Measurements from ENCODE around the gene MAGI2. TPM values are rescaled to one million over a fixed set of nuclear protein-coding genes. Genes with fewer than 3 reads are reported as not detected.

MAGI2 gene
- total and polyA plus RNA-seq, 2 donors (not counting 3 experiments of a cell fraction or from before 2014, with no cell fraction given): 0.28 to 6.0 TPM

GRCh38 chr7:78062214-78062613 is 1391.3 kb downstream of the MAGI2 start:
- Histone ChIP-seq H2AFZ (ENCODE audit: low read depth, low read length) (no peak overlapping the region), H3K27me3 (ENCODE audit: control insufficient read depth in 2 of 2, insufficient read depth in 2 of 2, low read length in 2 of 2) (peaks cover 2 to 7% of the 10 kb centered on the region in 2 experiments), H3K36me3 (ENCODE audit: control insufficient read depth in 2 of 2, extremely low read depth in 1 of 2, insufficient read depth in 2 of 2, low read length in 2 of 2) (no peaks in the 10 kb centered on the region), H3K9me3 (replicated peaks; ENCODE audit: control insufficient read depth, insufficient read depth, low read length) (no peaks in the 10 kb centered on the region), H3K9ac (replicated peaks; ENCODE audit: extremely low read depth, insufficient read depth, low read length) (no peak overlapping the region), H3K79me2 (ENCODE audit: control insufficient read depth, insufficient read depth, low read length) (no peaks in the 10 kb centered on the region), H3K9me1 (replicated peaks; ENCODE audit: control insufficient read depth, extremely low read depth, insufficient read depth, low read length) (no peaks in the 10 kb centered on the region), H3K4me1 (ENCODE audit: control insufficient read depth, extremely low read depth, insufficient read depth, low read length) (no peaks in the 10 kb centered on the region), H3K27ac (ENCODE audit: insufficient read depth, low read depth, low read length) (no peak overlapping the region), H3K4me3 (replicated peaks in 1 of 3; ENCODE audit: insufficient read depth in 1 of 3, low read depth in 1 of 3, low read length in 3 of 3) (no peak overlapping the region), H3K4me2 (ENCODE audit: insufficient read depth, low read length) (no peak overlapping the region), H4K20me1 (replicated peaks; ENCODE audit: control insufficient read depth, extremely low read depth, insufficient read depth, low read length) (no peaks in the 10 kb centered on the region)
- POLR2A ChIA-PET: no interaction called here
- CTCF ChIA-PET: interaction anchor here (1.0 to 1.2 kb wide), 3 partner anchors 20 to 30 kb away, joined by 3 read pairs; no protein-coding TSS in a partner anchor
- dilution Hi-C loops (cut with MboI; ENCODE audit: extremely low pct_ligation_motif_present, low sequenced_read_pairs) (no loop called here), intact Hi-C loops (cut with micrococcal nuclease) (no loop called here)
- DNase-seq (ENCODE audit: low read depth, low spot score): no peak
- no peak for FAIRE-seq
- TF ChIP-seq FOS (IDR thresholded peaks at IDR 0.05; ENCODE audit: borderline replicate concordance, insufficient read depth, low read length) (no peak), GATA2 (IDR thresholded peaks at IDR 0.05; ENCODE audit: insufficient read depth, insufficient read length, low read depth, low read length) (no peak), POLR2AphosphoS5 (IDR thresholded peaks at IDR 0.05; ENCODE audit: insufficient read depth, low read depth, low read length) (no peak)
- no TSS peak for BruUV-seq (replicated peaks)

GRCh38 chr7:78057571-78057970 is 1395.9 kb downstream of the MAGI2 start:
- Histone ChIP-seq H3K4me3 (replicated peaks in 1 of 3; ENCODE audit: insufficient read depth in 1 of 3, low read depth in 1 of 3, low read length in 3 of 3) (no peak overlapping the region), H3K9me3 (replicated peaks; ENCODE audit: control insufficient read depth, insufficient read depth, low read length) (no peaks in the 10 kb centered on the region), H3K9me1 (replicated peaks; ENCODE audit: control insufficient read depth, extremely low read depth, insufficient read depth, low read length) (no peaks in the 10 kb centered on the region), H3K9ac (replicated peaks; ENCODE audit: extremely low read depth, insufficient read depth, low read length) (no peak overlapping the region), H3K27ac (ENCODE audit: insufficient read depth, low read depth, low read length) (no peak overlapping the region), H3K4me2 (ENCODE audit: insufficient read depth, low read length) (no peak overlapping the region), H4K20me1 (replicated peaks; ENCODE audit: control insufficient read depth, extremely low read depth, insufficient read depth, low read length) (no peaks in the 10 kb centered on the region), H3K27me3 (ENCODE audit: control insufficient read depth in 2 of 2, insufficient read depth in 2 of 2, low read length in 2 of 2) (peaks cover 0 to 9% of the 10 kb centered on the region in 2 experiments), H3K4me1 (ENCODE audit: control insufficient read depth, extremely low read depth, insufficient read depth, low read length) (no peaks in the 10 kb centered on the region), H3K36me3 (ENCODE audit: control insufficient read depth in 2 of 2, extremely low read depth in 1 of 2, insufficient read depth in 2 of 2, low read length in 2 of 2) (no peaks in the 10 kb centered on the region), H3K79me2 (ENCODE audit: control insufficient read depth, insufficient read depth, low read length) (no peaks in the 10 kb centered on the region), H2AFZ (ENCODE audit: low read depth, low read length) (no peak overlapping the region)
- no TSS peak for BruUV-seq (replicated peaks)
- TF ChIP-seq POLR2A (IDR thresholded peaks at IDR 0.05; ENCODE audit: low read depth, low read length) (no peak), EZH2 (IDR thresholded peaks at IDR 0.05; ENCODE audit: borderline replicate concordance, low read depth, low read length, severe bottlenecking) (no peak), JUN (IDR thresholded peaks at IDR 0.05; ENCODE audit: borderline replicate concordance, insufficient read depth, insufficient read length, low read depth) (no peak)
- dilution Hi-C loops (cut with MboI; ENCODE audit: extremely low pct_ligation_motif_present, low sequenced_read_pairs): no loop called here
- intact Hi-C loops (cut with micrococcal nuclease): no loop called here
- DNase-seq (ENCODE audit: low read depth, low spot score) (no peak), FAIRE-seq (no peak)
- POLR2A ChIA-PET: no interaction called here
- CTCF ChIA-PET: interaction anchor here (1.4 kb wide), 1 partner anchor 18 kb away, joined by 3 read pairs; no protein-coding TSS in a partner anchor
